A549 (cell line): ENCODE results near the gene KLHDC1. TPM values are rescaled to one million over a fixed set of nuclear protein-coding genes. Genes with fewer than 3 reads are reported as not detected.

Experiments used
- ATAC-seq, 2 experiments: fragments of 200-7000 bp in 1 of 2; fragments of >200 bp in 1 of 2; cut with Nextera tagmentation in 1 of 2; cut with Tn5 transposase in 1 of 2; 3 replicates each; pipeline versions ENCODE4 v1.8.0 to v1.9.1; 2018 to 2020; ENCODE audit warnings: mild to moderate bottlenecking in 1 of 2, moderate library complexity in 1 of 2
- CTCF ChIA-PET: fragments of 300-600 bp; sonication (Branson Sonifier 250); formaldehyde crosslinking; extraction: SDS; loops from one replicate; lab custom pipeline; 2021; ENCODE audit warnings: antibody characterized with exemption, inconsistent platforms; lab: Yijun Ruan, JAX
- POLR2A ChIA-PET: fragments of 350-600 bp; formaldehyde crosslinking; extraction: SDS; loops from one replicate; lab custom pipeline; 2021; ENCODE audit warnings: antibody characterized with exemption, inconsistent platforms; lab: Yijun Ruan, JAX
- DNase-seq, 2 experiments: peaks; one replicate each; pipeline versions ENCODE4 v3.0.0 to v3.0.0-alpha.2; 2011 to 2016; ENCODE audit warnings: low read depth in 1 of 2, low spot score in 1 of 2
- FAIRE-seq: peaks from 2 replicates; lab custom pipeline; 2011; peaks lifted over from hg19 to GRCh38; lab: Jason Lieb, UNC
- H3K27ac ChIP-seq, 2 experiments: fragments of >200 bp; sonication (Bioruptor Twin); formaldehyde crosslinking; 3 replicates each; pipeline ENCODE4 v1.5.1; 2016 to 2017
- H3K4me1 ChIP-seq: fragments of >200 bp; sonication (Bioruptor Twin); formaldehyde crosslinking; 3 replicates; pipeline ENCODE4 v1.6.1; 2016
- H3K4me2 ChIP-seq: fragments of >200 bp; sonication (Bioruptor Twin); formaldehyde crosslinking; 3 replicates; pipeline ENCODE4 v1.6.1; 2016
- H3K4me3 ChIP-seq: fragments of >200 bp; sonication (Bioruptor Twin); formaldehyde crosslinking; 3 replicates; pipeline ENCODE4 v1.5.1; 2016
- H3K9me3 ChIP-seq: fragments of >200 bp; sonication (Bioruptor Twin); formaldehyde crosslinking; 3 replicates; pipeline ENCODE4 v1.6.1; 2016
- BHLHE40 ChIP-seq: IDR thresholded peaks from 2 replicates; pipeline ENCODE4 v1.6.1; 2012; ENCODE audit warnings: low read depth, low read length, inconsistent platforms
- CEBPB ChIP-seq, 2 experiments: fragments of >200 bp in 1 of 2; sonication (Bioruptor Twin) in 1 of 2; formaldehyde crosslinking in 1 of 2; IDR thresholded peaks; 2 replicates each; pipeline ENCODE4 v1.6.1; 2012 to 2016
- CHD4 ChIP-seq: fragments of 200-600 bp; sonication (generic); IDR thresholded peaks from 2 replicates; pipeline ENCODE4 v1.6.1; 2016; ENCODE audit warnings: antibody characterized with exemption, mild to moderate bottlenecking, borderline replicate concordance
- CTCF ChIP-seq: fragments of >200 bp; sonication (Bioruptor Twin); formaldehyde crosslinking; IDR thresholded peaks from 3 replicates; pipeline ENCODE4 v1.5.1; 2016
- E2F6 ChIP-seq: IDR thresholded peaks from 2 replicates; pipeline ENCODE4 v1.6.1; 2012; ENCODE audit warnings: low read depth, borderline replicate concordance
- EP300 ChIP-seq, 2 experiments: fragments of >200 bp; sonication (Bioruptor Twin); formaldehyde crosslinking; IDR thresholded peaks; 2 replicates in 1 of 2; 3 replicates in 1 of 2; pipeline ENCODE4 v1.6.1; 2016 to 2017
- FOXS1 ChIP-seq: fragments of 250-450 bp; sonication (Bioruptor Pico); IDR thresholded peaks from 2 replicates; pipeline ENCODE4 v1.5.0; 2020; ENCODE audit warnings: mild to moderate bottlenecking, moderate library complexity
- HDAC2 ChIP-seq: fragments of 200-600 bp; sonication (generic); IDR thresholded peaks from 2 replicates; pipeline ENCODE4 v1.6.1; 2016
- HMGXB4 ChIP-seq: fragments of 250-450 bp; sonication (Bioruptor Pico); IDR thresholded peaks from 2 replicates; pipeline ENCODE4 v1.5.0; 2021; ENCODE audit warnings: mild to moderate bottlenecking, moderate library complexity, borderline replicate concordance
- HOXB5 ChIP-seq: fragments of 250-450 bp; sonication (Bioruptor Pico); IDR thresholded peaks from 2 replicates; pipeline ENCODE4 v1.5.0; 2020; ENCODE audit warnings: mild to moderate bottlenecking, moderate library complexity
- KDM1A ChIP-seq: fragments of 200-600 bp; sonication (generic); IDR thresholded peaks from 2 replicates; pipeline ENCODE4 v1.6.1; 2016; ENCODE audit warnings: low read depth, mild to moderate bottlenecking
- MAX ChIP-seq: IDR thresholded peaks from 2 replicates; pipeline ENCODE4 v1.6.1; 2012
- RCOR1 ChIP-seq: fragments of 150-350 bp; IDR thresholded peaks from 2 replicates; pipeline ENCODE4 v1.6.1; 2014; ENCODE audit warnings: antibody characterized with exemption, low read length, low read depth
- REST ChIP-seq: fragments of 200-600 bp; sonication (generic); IDR thresholded peaks from 2 replicates; pipeline ENCODE4 v1.6.1; 2016; ENCODE audit warnings: antibody characterized with exemption, mild to moderate bottlenecking, moderate library complexity
- RFX5 ChIP-seq: fragments of 450-650 bp; IDR thresholded peaks from 2 replicates; pipeline ENCODE4 v1.7.1; 2014; ENCODE audit warnings: antibody characterized with exemption, mild to moderate bottlenecking, moderate library complexity
- RNF2 ChIP-seq: fragments of 200-600 bp; sonication (generic); IDR thresholded peaks from 2 replicates; pipeline ENCODE4 v1.6.1; 2016; ENCODE audit warnings: low read depth, mild to moderate bottlenecking, antibody characterized with exemption, moderate library complexity, borderline replicate concordance
- TFCP2L1 ChIP-seq: fragments of 250-450 bp; sonication (Bioruptor Pico); IDR thresholded peaks from 2 replicates; pipeline ENCODE4 v1.5.0; 2021; ENCODE audit warnings: mild to moderate bottlenecking
- TP53 ChIP-seq: fragments of 250-450 bp; sonication (Bioruptor Pico); IDR thresholded peaks from 2 replicates; pipeline ENCODE4 v1.5.0; 2021; ENCODE audit warnings: mild to moderate bottlenecking, moderate library complexity
- ZC3H11A ChIP-seq: fragments of 450-650 bp; IDR thresholded peaks from 2 replicates; pipeline ENCODE4 v1.6.1; 2014; ENCODE audit warnings: antibody characterized with exemption, mild to moderate bottlenecking
- WGBS: methylation state at CpG from one replicate; pipeline ENCODE4 v1.1.6; 2017; ENCODE audit errors: missing lambda C conversion rate; 5-methylcytosine and 5-hydroxymethylcytosine counted together
- polyA plus RNA-seq, 4 experiments: library from polyadenylated mRNA; depleted of rRNA in 3 of 4; stranded (reverse); fragments of >200 nt; fragmentation: RNase III in 1 of 4; extraction: RNeasy Plus Mini Kit Qiagen cat#74134 plus additional on column Dnase treatment in 1 of 4; gene quantifications; 2 replicates in 3 of 4; 3 replicates in 1 of 4; pipeline ENCODE4 v1.2.3, GENCODE V29; 2011 to 2017

KLHDC1 gene
- polyA plus RNA-seq, 2 of the 4 experiments (the other 2 are of a cell fraction): 0.74 to 1.1 TPM

GRCh38 chr14:49687942-49688700 lies 4.8 kb upstream of the KLHDC1 start, which contains the start of gene POLE2 (continued):
- TF ChIP-seq ZC3H11A: no peak
- TF ChIP-seq RNF2: no peak
- no peak for TF ChIP-seq CTCF
- TF ChIP-seq FOXS1 (CRISPR knock-in tag): no peak
- TF ChIP-seq TFCP2L1 (CRISPR knock-in tag): no peak
- no peak for TF ChIP-seq RFX5
- no peak for TF ChIP-seq CEBPB (IDR thresholded peaks at IDR 0.05)
- 0 out of 2 replicates have a peak, but pooled peaks have one; percentile 48 for TF ChIP-seq TP53 (CRISPR knock-in tag)

GRCh38 chr14:49688701-49689030 lies 4.3 kb upstream of the KLHDC1 start:
- Histone ChIP-seq H3K27ac (peak overlapping the region; percentile 88 to 90), H3K4me3 (no peak overlapping the region), H3K4me2 (peak overlapping the region; percentile 83; the same call in 2 of the 3 replicates), H3K9me3 (no peaks in the 10 kb centered on the region), H3K4me1 (peaks cover 20% of the 10 kb centered on the region; the same call in 1 of the 3 replicates)
- POLR2A ChIA-PET: interaction anchor here (1.3 to 1.5 kb wide), 4 partner anchors 54 to 102 kb away, joined by 6 to 26 read pairs (median 10); partner anchors contain the start of genes DNAAF2, KLHDC2, MGAT2 and RPL36AL
- CTCF ChIA-PET: interaction anchor here (0.9 to 2.8 kb wide), 4 partner anchors 11 to 79 kb away, joined by 3 to 15 read pairs (median 7); partner anchors contain the start of gene KLHDC2
- peak; percentile 9; the same call in 1 of the 2 replicates for TF ChIP-seq KDM1A
- no peak for TF ChIP-seq HMGXB4 (CRISPR knock-in tag)
- peak; percentile 72; the same call in 1 of the 2 replicates for TF ChIP-seq HDAC2
- no peak for TF ChIP-seq E2F6
- 89% methylated on average over 8 of the region's 8 CpGs for WGBS
- no peak for FAIRE-seq
- no peak for ATAC-seq
- peak in 1 of 2 experiments; percentile 6 for DNase-seq

GRCh38 chr14:49691031-49691430 lies 1.9 kb upstream of the KLHDC1 start:
- peak in 1 of 2 experiments; percentile 15 for DNase-seq
- ChIA-PET POLR2A (interaction anchor here (4.4 kb wide), 1 partner anchor 77 kb away, joined by 39 read pairs; the partner anchor contains the start of gene KLHDC2), CTCF (interaction anchor here (1.8 kb wide), 1 partner anchor 76 kb away, joined by 6 read pairs; no protein-coding TSS in a partner anchor)
- Histone ChIP-seq H3K4me1 (peaks cover 23% of the 10 kb centered on the region; the same call in 1 of the 3 replicates), H3K4me2 (peak overlapping the region; percentile 27; the same call in 1 of the 3 replicates), H3K27ac (no peak overlapping the region), H3K4me3 (no peak overlapping the region), H3K9me3 (no peaks in the 10 kb centered on the region)
- FAIRE-seq: no peak
- ATAC-seq: no peak
- WGBS: 61% methylated on average over 4 of the region's 4 CpGs
- TF ChIP-seq MAX (no peak), REST (no peak), HMGXB4 (CRISPR knock-in tag) (no peak), CHD4 (no peak), RCOR1 (no peak), BHLHE40 (no peak), EP300 (IDR thresholded peaks at IDR 0.05) (no peak), HOXB5 (CRISPR knock-in tag) (no peak)
